Measurements from ENCODE around the gene LGALS7B. TPM values are rescaled to one million over a fixed set of nuclear protein-coding genes. Genes with fewer than 3 reads are reported as not detected.

Gene LGALS7B
- total RNA-seq, 1 experiment from 2014 or later: 2.4 TPM

DNA sequence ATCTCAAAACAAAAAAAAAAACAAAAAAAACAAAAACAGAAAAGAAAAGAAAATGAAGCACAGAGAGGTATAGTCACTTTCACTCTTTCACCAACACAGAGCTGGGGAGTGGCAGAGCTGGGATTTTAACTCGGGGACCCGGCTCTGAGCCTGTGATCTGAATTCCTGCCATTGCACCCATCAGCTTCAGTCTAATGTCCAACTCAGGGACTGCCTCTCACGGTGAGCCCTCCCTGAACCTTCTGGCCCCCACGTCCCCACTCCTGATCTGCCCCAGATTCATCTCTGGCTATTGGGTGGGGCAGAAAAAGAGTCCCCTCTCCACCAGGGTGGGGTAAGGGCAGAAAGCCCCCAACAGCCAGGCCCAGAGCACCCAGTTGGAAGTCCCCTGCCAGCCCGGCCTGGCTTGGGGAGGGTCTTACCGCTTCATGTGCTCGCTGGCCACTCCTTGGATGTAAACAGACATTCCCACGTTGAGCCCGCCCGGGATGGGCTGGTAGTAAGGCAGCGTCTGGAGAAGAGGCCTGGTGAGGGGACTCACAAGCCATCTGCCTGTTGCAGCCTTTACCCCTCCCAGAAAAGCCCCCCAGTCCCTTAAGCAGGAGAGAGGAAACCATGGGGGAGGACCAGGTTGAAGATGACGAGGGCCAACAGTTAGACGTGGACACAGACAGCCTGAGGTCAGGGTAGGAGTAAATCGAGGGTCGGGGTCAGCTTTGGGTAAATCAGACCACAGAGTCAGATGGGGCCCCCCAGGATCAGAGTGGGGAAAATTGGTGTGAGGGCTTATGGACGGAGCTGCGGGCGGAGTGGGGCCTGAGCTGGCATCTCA lies 23.2 kb downstream of the LGALS7B start:
- BruUV-seq (replicated peaks): no TSS peak
- Histone ChIP-seq H2AFZ (ENCODE audit: low read depth, low read length, poor library complexity, severe bottlenecking) (no peak overlapping the region), H3K27me3 (ENCODE audit: insufficient read depth, low read length) (no peaks in the 10 kb centered on the region), H3K27ac (ENCODE audit: low read depth, low read length) (no peak overlapping the region), H3K4me3 (replicated peaks in 1 of 2; ENCODE audit: low read depth in 1 of 2, low read length in 2 of 2) (no peak overlapping the region), H3K79me2 (ENCODE audit: insufficient read depth, low read length) (no peaks in the 10 kb centered on the region), H3K36me3 (ENCODE audit: control insufficient read depth in 1 of 2, insufficient read depth in 2 of 2, low read length in 2 of 2) (no peaks in the 10 kb centered on the region), H4K20me1 (ENCODE audit: insufficient read depth) (no peaks in the 10 kb centered on the region), H3K4me2 (ENCODE audit: low read length) (no peak overlapping the region), H3K9me3 (ENCODE audit: control insufficient read depth in 1 of 2, insufficient read depth in 1 of 2, low read depth in 1 of 2, low read length in 2 of 2) (no peaks in the 10 kb centered on the region), H3K4me1 (ENCODE audit: control insufficient read depth in 1 of 2, insufficient read depth in 2 of 2, low read length in 2 of 2) (no peaks in the 10 kb centered on the region), H3K9ac (ENCODE audit: low read length) (no peak overlapping the region), H3K9me2 (ENCODE audit: insufficient read depth) (no peaks in the 10 kb centered on the region)
- TF ChIP-seq EZH2phosphoT487 (IDR thresholded peaks at IDR 0.05; ENCODE audit: borderline replicate concordance): no peak
- TF ChIP-seq EGR1 (IDR thresholded peaks at IDR 0.05; ENCODE audit: low read depth): no peak
- TF ChIP-seq SRF (IDR thresholded peaks at IDR 0.05; ENCODE audit: low read depth): no peak
- TF ChIP-seq, protein P1, sequence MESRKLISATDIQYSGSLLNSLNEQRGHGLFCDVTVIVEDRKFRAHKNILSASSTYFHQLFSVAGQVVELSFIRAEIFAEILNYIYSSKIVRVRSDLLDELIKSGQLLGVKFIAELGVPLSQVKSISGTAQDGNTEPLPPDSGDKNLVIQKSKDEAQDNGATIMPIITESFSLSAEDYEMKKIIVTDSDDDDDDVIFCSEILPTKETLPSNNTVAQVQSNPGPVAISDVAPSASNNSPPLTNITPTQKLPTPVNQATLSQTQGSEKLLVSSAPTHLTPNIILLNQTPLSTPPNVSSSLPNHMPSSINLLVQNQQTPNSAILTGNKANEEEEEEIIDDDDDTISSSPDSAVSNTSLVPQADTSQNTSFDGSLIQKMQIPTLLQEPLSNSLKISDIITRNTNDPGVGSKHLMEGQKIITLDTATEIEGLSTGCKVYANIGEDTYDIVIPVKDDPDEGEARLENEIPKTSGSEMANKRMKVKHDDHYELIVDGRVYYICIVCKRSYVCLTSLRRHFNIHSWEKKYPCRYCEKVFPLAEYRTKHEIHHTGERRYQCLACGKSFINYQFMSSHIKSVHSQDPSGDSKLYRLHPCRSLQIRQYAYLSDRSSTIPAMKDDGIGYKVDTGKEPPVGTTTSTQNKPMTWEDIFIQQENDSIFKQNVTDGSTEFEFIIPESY (IDR thresholded peaks at IDR 0.05; ENCODE audit: extremely low read depth, insufficient replicate concordance, low read length): no peak
- TF ChIP-seq POLR2A (IDR thresholded peaks at IDR 0.05; ENCODE audit: borderline replicate concordance, extremely low read depth, insufficient read depth, insufficient read length): no peak
- TF ChIP-seq FOSL1 (IDR thresholded peaks at IDR 0.05; ENCODE audit: low read depth): no peak
- no peak for ATAC-seq
- POLR2A ChIA-PET: no interaction called here
- RAD21 ChIA-PET (ENCODE audit: low non-redundant PET in 1 of 2, low total read pairs in 2 of 2, uncharacterized antibody in 2 of 2, unreplicated experiment in 2 of 2): no interaction called here
- DNase-seq (ENCODE audit: low read depth, low spot score): no peak
- CTCF ChIA-PET: no interaction called here
- intact Hi-C loops (cut with micrococcal nuclease): no loop called here

DNA sequence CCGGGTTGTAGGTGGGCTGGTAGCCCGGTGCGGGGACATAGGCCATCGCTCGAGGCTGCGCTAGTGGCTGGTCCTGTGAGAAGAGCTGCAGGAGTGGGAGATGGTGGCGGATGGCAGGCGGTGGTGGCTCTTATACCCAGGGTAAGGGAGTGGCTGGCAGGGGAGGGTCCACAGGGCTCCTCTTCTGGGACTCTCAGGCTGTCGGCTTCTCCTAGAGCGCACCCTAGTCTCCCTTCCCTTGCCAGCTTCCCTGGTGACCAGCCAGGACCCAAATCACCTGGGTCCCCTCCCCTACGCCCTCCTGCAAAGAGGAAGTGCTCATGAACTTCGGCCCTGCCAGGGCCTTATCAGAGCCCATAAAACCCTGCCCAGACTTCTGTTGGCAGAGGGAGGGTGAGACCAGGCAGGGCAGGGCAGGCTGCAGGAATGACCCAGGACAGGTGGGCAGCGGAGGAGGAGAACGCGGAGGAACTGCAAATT lies 23.9 kb downstream of the LGALS7B start, which contains the start of gene LGALS4:
Gene LGALS4, minus strand, starts transcription at position 105 of the 480 bp plus-strand sequence. Its CDS starts 59 bp downstream, at position 46.
- H3K4me1 ChIP-seq (ENCODE audit: control insufficient read depth in 1 of 2, insufficient read depth in 2 of 2, low read length in 2 of 2): no peaks in the 10 kb centered on the region
- no peak within 1 kb of the TSS for H3K9ac ChIP-seq (ENCODE audit: low read length)
- RAD21 ChIA-PET (ENCODE audit: low non-redundant PET in 1 of 2, low total read pairs in 2 of 2, uncharacterized antibody in 2 of 2, unreplicated experiment in 2 of 2): no interaction called here
- no peak within 1 kb of the TSS for H3K27ac ChIP-seq (ENCODE audit: low read depth, low read length)
- H3K4me2 ChIP-seq (ENCODE audit: low read length): no peak within 1 kb of the TSS
- H3K4me3 ChIP-seq (replicated peaks in 1 of 2; ENCODE audit: low read depth in 1 of 2, low read length in 2 of 2): no peak within 1 kb of the TSS
- ATAC-seq (no peak), DNase-seq (ENCODE audit: low read depth, low spot score) (no peak)
- H3K36me3 ChIP-seq (ENCODE audit: control insufficient read depth in 1 of 2, insufficient read depth in 2 of 2, low read length in 2 of 2): no peaks in the 10 kb centered on the region
- H2AFZ ChIP-seq (ENCODE audit: low read depth, low read length, poor library complexity, severe bottlenecking): no peak within 1 kb of the TSS
- no TSS peak for BruUV-seq (replicated peaks)
- no peaks in the 10 kb centered on the region for H3K27me3 ChIP-seq (ENCODE audit: insufficient read depth, low read length)
- CTCF ChIA-PET: no interaction called here
- POLR2A ChIA-PET: interaction anchor here (2.4 kb wide), 1 partner anchor 10 kb away, joined by 16 read pairs; no protein-coding TSS in a partner anchor
- TF ChIP-seq SIN3A (IDR thresholded peaks at IDR 0.05; ENCODE audit: low read depth) (no peak), ZFX (IDR thresholded peaks at IDR 0.05) (no peak), ZNF274 (IDR thresholded peaks at IDR 0.05; ENCODE audit: low read depth, low read length) (no peak), JUND (IDR thresholded peaks at IDR 0.05) (no peak), CEBPB (IDR thresholded peaks at IDR 0.05; ENCODE audit: low read depth) (no peak), EGR1 (IDR thresholded peaks at IDR 0.05; ENCODE audit: low read depth) (no peak)
- intact Hi-C loops (cut with micrococcal nuclease): no loop called here
- no peaks in the 10 kb centered on the region for H3K79me2 ChIP-seq (ENCODE audit: insufficient read depth, low read length)
- H3K9me2 ChIP-seq (ENCODE audit: insufficient read depth): no peaks in the 10 kb centered on the region
- no peaks in the 10 kb centered on the region for H3K9me3 ChIP-seq (ENCODE audit: control insufficient read depth in 1 of 2, insufficient read depth in 1 of 2, low read depth in 1 of 2, low read length in 2 of 2)
- H4K20me1 ChIP-seq (ENCODE audit: insufficient read depth): no peaks in the 10 kb centered on the region
